Thyroid gland (tissue), 4 donors: ENCODE measurements around the gene AIFM1.

Experiments used
- CTCF ChIP-seq, 6 experiments: fragments of 200-600 bp in 3 of 6; fragments of 450-650 bp in 3 of 6; sonication (generic) in 3 of 6; IDR thresholded peaks; one replicate each; pipeline ENCODE4 v1.5.1; 2016 to 2019; ENCODE audit warnings: antibody characterized with exemption in 6 of 6, mild to moderate bottlenecking in 2 of 6, inconsistent platforms in 1 of 6, moderate library complexity in 1 of 6
- POLR2A ChIP-seq, 2 donors: fragments of 450-650 bp; IDR thresholded peaks; one replicate each; pipeline ENCODE4 v1.6.1; 2017; ENCODE audit warnings: antibody characterized with exemption in 2 of 2, mild to moderate bottlenecking in 2 of 2, moderate library complexity in 1 of 2

DNA sequence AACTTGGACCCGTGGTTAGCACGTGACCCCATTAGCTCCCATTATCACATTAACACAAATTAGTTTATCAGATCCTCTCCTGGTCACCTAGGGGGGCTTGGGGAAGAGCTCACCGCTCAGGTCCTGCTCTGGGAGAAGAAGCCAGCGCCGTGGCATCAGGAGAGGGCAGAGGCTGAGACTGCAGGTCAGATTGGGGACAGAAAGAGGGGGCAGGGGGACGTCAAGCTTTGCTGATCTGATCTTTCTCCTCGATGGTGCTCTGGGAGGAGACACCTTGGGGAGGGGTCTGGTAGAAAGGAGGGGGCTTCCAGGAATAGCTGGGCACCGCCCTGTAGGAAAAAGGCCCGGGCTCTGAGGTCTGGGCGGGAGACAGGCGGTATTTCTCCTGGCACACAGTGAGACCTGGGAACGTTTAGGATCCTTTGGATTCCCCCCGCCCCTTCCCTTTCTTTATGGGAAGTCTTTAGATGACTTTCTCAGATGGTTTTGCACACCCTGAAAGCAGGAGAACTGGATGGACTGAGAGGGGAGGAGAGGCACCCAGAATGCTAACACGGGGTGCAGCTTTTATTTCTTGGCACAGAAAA, 46.2 kb downstream of the AIFM1 start:
- no peak for TF ChIP-seq CTCF (IDR thresholded peaks at IDR 0.05)
- TF ChIP-seq POLR2A (IDR thresholded peaks at IDR 0.05) = no peak
